H1 (cell line): ENCODE results near the gene KRTAP5-1. TPM values are rescaled to one million over a fixed set of nuclear protein-coding genes. Genes with fewer than 3 reads are reported as not detected.

Experiments used
- CTCF ChIA-PET: fragments of 300-600 bp; sonication (Branson Sonifier 250); formaldehyde crosslinking; loops from one replicate; lab custom pipeline; 2021; ENCODE audit not compliant: partially characterized antibody; lab: Charles Lee
- POLR2A ChIA-PET: fragments of 300-600 bp; sonication (Branson Sonifier 250); formaldehyde crosslinking; loops from one replicate; lab custom pipeline; 2021; ENCODE audit warnings: inconsistent platforms; ENCODE audit not compliant: partially characterized antibody; lab: Charles Lee
- DNase-seq, 2 experiments: peaks; one replicate each; pipeline versions ENCODE4 v3.0.0 to v3.0.0-alpha.2; 2010 to 2022; ENCODE audit warnings: low spot score in 2 of 2, low read depth in 1 of 2, mixed read lengths in 1 of 2
- FAIRE-seq: peaks from 2 replicates; lab custom pipeline; 2011; peaks lifted over from hg19 to GRCh38; lab: Jason Lieb, UNC
- H2AFZ ChIP-seq: 2 replicates; pipeline ENCODE4 v1.8.1; 2012; ENCODE audit warnings: low read length, inconsistent platforms
- H2AK5ac ChIP-seq: 2 replicates; pipeline ENCODE4 v1.6.1; 2013; ENCODE audit warnings: low read depth, low read length
- H2BK120ac ChIP-seq: replicated peaks from 2 replicates; pipeline ENCODE3; 2013; ENCODE audit warnings: low read depth, low read length, inconsistent platforms
- H2BK12ac ChIP-seq: 2 replicates; pipeline ENCODE4 v1.6.1; 2013; ENCODE audit warnings: low read depth, low read length
- H2BK15ac ChIP-seq: 2 replicates; pipeline ENCODE4 v1.6.1; 2013; ENCODE audit warnings: low read length
- H2BK20ac ChIP-seq: 2 replicates; pipeline ENCODE4 v1.6.1; 2013; ENCODE audit warnings: low read length
- H2BK5ac ChIP-seq: 2 replicates; pipeline ENCODE4 v1.6.1; 2013; ENCODE audit warnings: low read depth, low read length
- H3K14ac ChIP-seq: 2 replicates; pipeline ENCODE4 v1.6.1; 2013; ENCODE audit warnings: inconsistent platforms; ENCODE audit not compliant: insufficient read length
- H3K18ac ChIP-seq: 2 replicates; pipeline ENCODE4 v1.6.1; 2013; ENCODE audit warnings: low read length; ENCODE audit errors: extremely low read depth
- H3K23ac ChIP-seq: 2 replicates; pipeline ENCODE4 v1.6.1; 2013; ENCODE audit warnings: inconsistent platforms; ENCODE audit not compliant: insufficient read length
- H3K23me2 ChIP-seq: 2 replicates; pipeline ENCODE4 v1.6.1; 2013; ENCODE audit warnings: low read depth, low read length
- H3K27ac ChIP-seq: 2 replicates; pipeline ENCODE4 v1.6.1; 2011; ENCODE audit warnings: low read depth, low read length, inconsistent platforms
- H3K27me3 ChIP-seq, 4 experiments: replicated peaks in 1 of 4; 1 replicate in 1 of 4; 2 replicates in 3 of 4; pipeline versions ENCODE4 v1.6.1 to v1.8.1; 2011 to 2013; ENCODE audit warnings: low read length in 3 of 4, mild to moderate bottlenecking in 3 of 4, inconsistent platforms in 2 of 4, mixed read lengths in 2 of 4, moderate library complexity in 1 of 4; ENCODE audit not compliant: control insufficient read depth in 3 of 4, insufficient read depth in 3 of 4; ENCODE audit errors: extremely low read depth in 1 of 4
- H3K36me3 ChIP-seq, 4 experiments: 2 replicates each; pipeline versions ENCODE4 v1.6.1 to v1.8.1; 2011 to 2013; ENCODE audit warnings: mild to moderate bottlenecking in 4 of 4, low read length in 3 of 4, moderate library complexity in 2 of 4, control low read depth in 1 of 4, inconsistent platforms in 1 of 4; ENCODE audit not compliant: insufficient read depth in 4 of 4, control insufficient read depth in 2 of 4
- H3K4ac ChIP-seq: replicated peaks from 2 replicates; pipeline ENCODE3; 2013; ENCODE audit warnings: low read length, low read depth, mixed read lengths, inconsistent platforms; ENCODE audit not compliant: insufficient read length
- H3K4me1 ChIP-seq, 4 experiments: replicated peaks in 1 of 4; 1 replicate in 1 of 4; 2 replicates in 3 of 4; pipeline versions ENCODE4 v1.6.1 to v1.8.1; 2011 to 2013; ENCODE audit warnings: low read length in 3 of 4, inconsistent platforms in 2 of 4, mixed read lengths in 1 of 4; ENCODE audit not compliant: insufficient read depth in 4 of 4, control insufficient read depth in 3 of 4
- H3K4me2 ChIP-seq, 2 experiments: 2 replicates each; pipeline versions ENCODE4 v1.6.1 to v1.8.1; 2011 to 2013; ENCODE audit warnings: low read depth in 2 of 2, low read length in 2 of 2, control low read depth in 1 of 2, inconsistent platforms in 1 of 2, mild to moderate bottlenecking in 1 of 2; ENCODE audit not compliant: insufficient read depth in 1 of 2
- H3K4me3 ChIP-seq, 4 experiments: fragments of 200-600, 300-600 bp in 1 of 4; sonication (generic), shearing (Covaris generic), sonication (Bioruptor Twin) in 1 of 4; 2 replicates each; pipeline versions ENCODE4 v1.5.1 to v1.8.1; 2011 to 2016; ENCODE audit warnings: low read length in 4 of 4, low read depth in 3 of 4, control low read depth in 2 of 4, inconsistent platforms in 2 of 4, mild to moderate bottlenecking in 2 of 4, mixed read lengths in 1 of 4, moderate library complexity in 1 of 4; ENCODE audit not compliant: insufficient read depth in 2 of 4; ENCODE audit errors: extremely low read depth in 1 of 4
- H3K56ac ChIP-seq: replicated peaks from 2 replicates; pipeline ENCODE3; 2013; ENCODE audit warnings: low read depth, mild to moderate bottlenecking, mixed read lengths, low read length, inconsistent platforms; ENCODE audit not compliant: insufficient read length
- H3K79me1 ChIP-seq: 2 replicates; pipeline ENCODE4 v1.6.1; 2013; ENCODE audit warnings: low read depth, low read length, control low read depth
- H3K79me2 ChIP-seq, 2 experiments: 2 replicates each; pipeline versions ENCODE4 v1.6.1 to v1.8.1; 2012 to 2013; ENCODE audit warnings: low read length in 2 of 2, mild to moderate bottlenecking in 2 of 2, inconsistent platforms in 1 of 2; ENCODE audit not compliant: insufficient read depth in 2 of 2, control insufficient read depth in 1 of 2
- H3K9ac ChIP-seq, 4 experiments: replicated peaks in 1 of 4; 1 replicate in 1 of 4; 2 replicates in 3 of 4; pipeline versions ENCODE4 v1.6.1 to v1.8.1; 2011 to 2013; ENCODE audit warnings: low read depth in 3 of 4, low read length in 3 of 4, control low read depth in 2 of 4, mild to moderate bottlenecking in 2 of 4, moderate library complexity in 2 of 4, inconsistent platforms in 1 of 4; ENCODE audit errors: extremely low read depth in 1 of 4
- H3K9me3 ChIP-seq, 2 experiments: 2 replicates each; pipeline versions ENCODE4 v1.6.1 to v1.8.1; 2012 to 2013; ENCODE audit warnings: mild to moderate bottlenecking in 2 of 2, moderate library complexity in 2 of 2, control low read depth in 1 of 2, inconsistent platforms in 1 of 2, low read depth in 1 of 2, low read length in 1 of 2, mixed read lengths in 1 of 2; ENCODE audit not compliant: insufficient read depth in 2 of 2
- H4K20me1 ChIP-seq, 2 experiments: replicated peaks in 1 of 2; 2 replicates each; pipeline versions ENCODE3 to v1.8.1; 2011 to 2013; ENCODE audit warnings: inconsistent platforms in 2 of 2, low read length in 2 of 2, mild to moderate bottlenecking in 1 of 2; ENCODE audit not compliant: insufficient read depth in 2 of 2, control insufficient read depth in 1 of 2
- H4K5ac ChIP-seq: 2 replicates; pipeline ENCODE4 v1.6.1; 2013; ENCODE audit warnings: low read length, low read depth, mixed read lengths, inconsistent platforms; ENCODE audit not compliant: insufficient read length
- H4K8ac ChIP-seq: 2 replicates; pipeline ENCODE4 v1.8.0; 2013; ENCODE audit warnings: mild to moderate bottlenecking, moderate library complexity, low read length, inconsistent platforms; ENCODE audit not compliant: insufficient read depth; ENCODE audit errors: extremely low read depth
- H4K91ac ChIP-seq: replicated peaks from 2 replicates; pipeline ENCODE3; 2013; ENCODE audit warnings: low read length, mixed read lengths, inconsistent platforms; ENCODE audit not compliant: insufficient read length
- ASH2L ChIP-seq: fragments of 200-600, 300-600 bp; sonication (generic); IDR thresholded peaks from one replicate; pipeline ENCODE4 v1.7.1; 2017; ENCODE audit warnings: low read length
- CREB1 ChIP-seq: IDR thresholded peaks from 2 replicates; pipeline ENCODE4 v1.6.1; 2012; ENCODE audit warnings: inconsistent platforms
- CTBP2 ChIP-seq: IDR thresholded peaks from 2 replicates; pipeline ENCODE4 v1.7.0; 2011; ENCODE audit warnings: borderline replicate concordance, mild to moderate bottlenecking, moderate library complexity, mixed read lengths, low read length; ENCODE audit not compliant: insufficient read depth, insufficient read length
- EZH2 ChIP-seq: fragments of 200-600 bp; sonication (generic); IDR thresholded peaks from 2 replicates; pipeline ENCODE4 v1.7.1; 2012; ENCODE audit warnings: low read depth, mild to moderate bottlenecking, moderate library complexity, low read length, inconsistent platforms; ENCODE audit not compliant: severe bottlenecking
- HDAC6 ChIP-seq: IDR thresholded peaks from one replicate; pipeline ENCODE4 v1.7.1; 2012; ENCODE audit warnings: low read depth, mild to moderate bottlenecking, inconsistent platforms, low read length, moderate library complexity
- JUN ChIP-seq: IDR thresholded peaks from 2 replicates; pipeline ENCODE4 v1.6.1; 2011; ENCODE audit warnings: low read depth, mild to moderate bottlenecking, improper control_type of control experiment, low read length
- JUND ChIP-seq: IDR thresholded peaks from 2 replicates; pipeline ENCODE4 v1.6.1; 2011; ENCODE audit warnings: mild to moderate bottlenecking, improper control_type of control experiment, low read length
- POLR2A ChIP-seq, 2 experiments: IDR thresholded peaks; 1 replicate in 1 of 2; 2 replicates in 1 of 2; pipeline ENCODE4 v1.6.1; 2011; ENCODE audit warnings: low read depth in 2 of 2, low read length in 2 of 2, mild to moderate bottlenecking in 2 of 2; ENCODE audit errors: control extremely low read depth in 1 of 2
- POU5F1 ChIP-seq: IDR thresholded peaks from 2 replicates; pipeline ENCODE4 v1.6.1; 2011; ENCODE audit warnings: low read depth, mild to moderate bottlenecking, low read length, moderate library complexity
- RBBP5 ChIP-seq: IDR thresholded peaks from 2 replicates; pipeline ENCODE4 v1.7.1; 2012; ENCODE audit warnings: low read depth, mild to moderate bottlenecking, inconsistent platforms, low read length, moderate library complexity, borderline replicate concordance
- SIN3A ChIP-seq, 2 experiments: IDR thresholded peaks in 1 of 2; conservative IDR thresholded peaks in 1 of 2; 2 replicates each; pipeline ENCODE4 v1.6.1; 2011 to 2012; ENCODE audit warnings: low read length in 2 of 2, improper control_type of control experiment in 1 of 2, low read depth in 1 of 2, mild to moderate bottlenecking in 1 of 2
- SP4 ChIP-seq: IDR thresholded peaks from 2 replicates; pipeline ENCODE4 v1.6.1; 2012; ENCODE audit warnings: low read length, inconsistent platforms
- SRF ChIP-seq: IDR thresholded peaks from 2 replicates; pipeline ENCODE4 v1.6.1; 2011; ENCODE audit warnings: mild to moderate bottlenecking, low read depth, low read length, moderate library complexity
- WGBS, 2 experiments: shearing (Covaris generic) in 1 of 2; methylation state at CpG; one replicate each; pipeline versions ENCODE4 v1.1.6 to v1.1.7; 2013 to 2015; ENCODE audit warnings: low lambda C conversion rate in 2 of 2, mixed read lengths in 2 of 2, inconsistent platforms in 1 of 2, low coverage in 1 of 2, missing lambda C conversion rate in 1 of 2; ENCODE audit not compliant: insufficient replicate concordance in 2 of 2, insufficient coverage in 1 of 2, insufficient read length in 1 of 2; ENCODE audit errors: extremely low coverage in 1 of 2, missing lambda C conversion rate in 1 of 2; 5-methylcytosine and 5-hydroxymethylcytosine counted together
- polyA plus RNA-seq, 7 experiments: library from polyadenylated mRNA; depleted of rRNA in 3 of 7; stranded (reverse) in 5 of 7; unstranded in 2 of 7; fragments of >200 nt in 5 of 7; fragments of 200-250 nt in 2 of 7; gene quantifications; 1 replicate in 5 of 7; 2 replicates in 1 of 7; 4 replicates in 1 of 7; pipeline versions ENCODE4 v1.2.1 to v1.2.3, GENCODE V29; 2011 to 2013; ENCODE audit warnings: missing spikeins in 2 of 7, mixed read lengths in 2 of 7
- total RNA-seq: library from RNA; stranded (reverse); fragmentation: NEBNext Ultra II Directional; extraction: Animal tissue kit (Norgen Biotek cat#: 25700); gene quantifications from 2 replicates; pipeline ENCODE4 v1.2.1, GENCODE V29; 2021

Gene KRTAP5-1
- total and polyA plus RNA-seq, 2 of the 8 experiments (the other 6 are each of a cell fraction or from before 2014, with no cell fraction given): not detected

- Histone ChIP-seq H4K91ac (peak overlapping the region; percentile 73), H3K14ac (no peak overlapping the region), H2BK5ac (peak overlapping the region; percentile 66; the same call in 1 of the 2 replicates), H2AK5ac (0 out of 2 replicates have a peak overlapping the region, but pooled peaks have one; percentile 15), H2BK120ac (no peak overlapping the region), H3K4me2 (no peak overlapping the region; a peak in 1 of 4 replicates), H2AFZ (no peak overlapping the region), H3K23ac (no peak overlapping the region), H4K20me1 (peaks cover 4 to 25% of the 10 kb centered on the region in 2 experiments), H4K8ac (no peak overlapping the region; the same call in 1 of the 2 replicates), H3K27ac (no peak overlapping the region), H2BK15ac (no peak overlapping the region), H4K5ac (no peak overlapping the region), H3K4me1 (peaks cover 0 to 51% (median 38%) of the 10 kb centered on the region in 4 experiments; a peak in 6 of 7 replicates), H3K23me2 (no peaks in the 10 kb centered on the region; the same call in 1 of the 2 replicates), H3K9me3 (no peaks in the 10 kb centered on the region), H3K79me1 (no peaks in the 10 kb centered on the region), H3K18ac (no peak overlapping the region; the same call in 1 of the 2 replicates), H3K9ac (no peak overlapping the region), H3K4me3 (no peak overlapping the region), H3K56ac (no peak overlapping the region), H3K36me3 (no peaks in the 10 kb centered on the region), H3K79me2 (no peaks in the 10 kb centered on the region), H2BK12ac (peak overlapping the region; percentile 80; the same call in 1 of the 2 replicates), H3K4ac (no peak overlapping the region), H3K27me3 (peaks cover 0 to 22% (median 18%) of the 10 kb centered on the region in 4 experiments; a peak in 6 of 7 replicates), H2BK20ac (0 out of 2 replicates have a peak overlapping the region, but pooled peaks have one; percentile 48)
- TF ChIP-seq RBBP5 (no peak), JUND (no peak), CTBP2 (no peak), SP4 (no peak), JUN (no peak), SRF (no peak), SIN3A (conservative IDR thresholded peaks at IDR 0.05 in 1 of 2, IDR thresholded peaks at IDR 0.05 in 1 of 2; ENCODE audit: low read depth in 1 of 2, low read length in 2 of 2) (no peak), CREB1 (no peak), POLR2A (IDR thresholded peaks at IDR 0.05; ENCODE audit: control extremely low read depth in 1 of 2, low read depth in 2 of 2, low read length in 2 of 2) (no peak), EZH2 (no peak), ASH2L (no peak), HDAC6 (no peak), POU5F1 (no peak)
- FAIRE-seq (no peak), DNase-seq (no peak)
- ChIA-PET POLR2A (interaction anchor here (1.7 to 6.9 kb wide), 2 partner anchors 10 to 14 kb away, joined by 4 to 58 read pairs; no protein-coding TSS in a partner anchor), CTCF (interaction anchor here (0.6 to 9.1 kb wide), 9 partner anchors 7 to 992 kb away, joined by 3 to 100 read pairs (median 6); no protein-coding TSS in a partner anchor)
- WGBS, 2 experiments: 85% methylated on average over 13 of the region's 13 CpGs; no CpG with 5 or more reads in 1 of the 2 experiments
Measured at GRCh38 chr11:1567052-1567720, 17.9 kb downstream of the KRTAP5-1 start.
